H1 (cell line): ENCODE measurements around the gene UBAP1. TPM values are rescaled to one million over a fixed set of nuclear protein-coding genes. Genes with fewer than 3 reads are reported as not detected.

Experiments used
- CHD1 ChIP-seq: IDR thresholded peaks from 2 replicates; pipeline ENCODE4 v1.6.1; 2012; ENCODE audit warnings: low read depth, low read length, improper control_type of control experiment
- ZNF274 ChIP-seq: IDR thresholded peaks from 2 replicates; pipeline ENCODE4 v1.7.0; 2012; ENCODE audit warnings: low read length, borderline replicate concordance; ENCODE audit errors: extremely low read depth
- polyA plus RNA-seq, 7 experiments: library from polyadenylated mRNA; depleted of rRNA in 3 of 7; stranded (reverse) in 5 of 7; unstranded in 2 of 7; fragments of >200 nt in 5 of 7; fragments of 200-250 nt in 2 of 7; gene quantifications; 1 replicate in 5 of 7; 2 replicates in 1 of 7; 4 replicates in 1 of 7; pipeline versions ENCODE4 v1.2.1 to v1.2.3, GENCODE V29; 2011 to 2013; ENCODE audit warnings: missing spikeins in 2 of 7, mixed read lengths in 2 of 7
- total RNA-seq: library from RNA; stranded (reverse); fragmentation: NEBNext Ultra II Directional; extraction: Animal tissue kit (Norgen Biotek cat#: 25700); gene quantifications from 2 replicates; pipeline ENCODE4 v1.2.1, GENCODE V29; 2021

UBAP1 gene
- total and polyA plus RNA-seq, 2 of the 8 experiments (the other 6 are each of a cell fraction or from before 2014, with no cell fraction given) = 31.3 to 31.4 TPM

- TF ChIP-seq ZNF274 (no peak), CHD1 (no peak)
Observed at GRCh38 chr9:34291423-34291822, 112.6 kb downstream of the UBAP1 start (continued).
